Measurements from ENCODE around the gene PIP5KL1.

DNA sequence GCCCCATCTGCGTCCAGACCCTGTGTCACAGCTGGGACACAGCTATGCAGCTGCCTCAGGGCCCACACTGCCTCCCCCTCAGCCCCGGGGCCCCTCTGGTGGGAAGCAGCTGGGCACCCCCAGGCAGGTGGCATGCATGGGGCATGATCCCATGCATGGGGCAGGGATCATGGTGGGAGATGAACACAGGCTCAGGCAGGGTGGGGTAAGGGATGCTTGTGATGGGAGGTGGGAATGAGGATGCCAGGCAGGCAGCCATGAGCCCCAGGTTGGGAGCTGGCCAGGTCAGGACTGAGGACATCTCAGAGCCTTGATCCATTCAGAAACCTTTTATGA is 30.5 kb upstream of the PIP5KL1 start:
- no peak for TF ChIP-seq CTCF (optimal IDR thresholded peaks at IDR 0.05 in 1 of 3, IDR thresholded peaks at IDR 0.05 in 1 of 3, conservative IDR thresholded peaks at IDR 0.05 in 1 of 3; ENCODE audit: extremely low read depth in 1 of 3, insufficient read depth in 2 of 3, low read length in 3 of 3)
- no peak for TF ChIP-seq EZH2 (IDR thresholded peaks at IDR 0.05; ENCODE audit: low read length)

Data from keratinocyte (primary cell).